PC-9 (cell line): ENCODE measurements around the gene GATAD2A. TPM values are rescaled to one million over a fixed set of nuclear protein-coding genes. Genes with fewer than 3 reads are reported as not detected.

Source experiments
- BruUV-seq: library from RNA; stranded (reverse); fragments of 400-500 nt; replicated peaks from 2 replicates; lab custom pipeline; 2021; lab: Mats Ljungman, UMichigan
- CTCF ChIA-PET: fragments of 300-600 bp; sonication (Branson Sonifier 250); formaldehyde crosslinking; loops from one replicate; lab custom pipeline; 2022; ENCODE audit warnings: antibody characterized with exemption; lab: Charles Lee
- POLR2A ChIA-PET: fragments of 300-600 bp; sonication (Branson Sonifier 250); formaldehyde crosslinking; loops from one replicate; lab custom pipeline; 2022; ENCODE audit warnings: antibody characterized with exemption; ENCODE audit not compliant: unreplicated experiment; lab: Charles Lee
- DNase-seq, 2 experiments: peaks; one replicate each; pipeline versions ENCODE4 v3.0.0 to v3.0.0-alpha.2; 2015 to 2022; ENCODE audit warnings: mixed read lengths in 1 of 2
- H2AFZ ChIP-seq: fragments of 200-600 bp; sonication (generic); 2 replicates; pipeline ENCODE4 v1.8.1; 2017; ENCODE audit warnings: antibody characterized with exemption
- H3F3A ChIP-seq: fragments of 200-600 bp; sonication (generic); 2 replicates; pipeline ENCODE4 v1.8.1; 2017; ENCODE audit warnings: antibody characterized with exemption, mild to moderate bottlenecking, low read depth; ENCODE audit not compliant: insufficient read depth
- H3K27ac ChIP-seq: fragments of 200-600 bp; sonication (generic); 2 replicates; pipeline ENCODE4 v1.6.1; 2016; ENCODE audit warnings: mixed run types
- H3K27me3 ChIP-seq: fragments of 200-600 bp; sonication (generic); 2 replicates; pipeline ENCODE4 v1.6.1; 2016; ENCODE audit warnings: low read depth, mixed run types; ENCODE audit not compliant: insufficient read depth
- H3K36me3 ChIP-seq: fragments of 200-600 bp; sonication (generic); 2 replicates; pipeline ENCODE4 v1.6.1; 2016; ENCODE audit warnings: low read depth, mixed run types
- H3K4me1 ChIP-seq: fragments of 200-600 bp; sonication (generic); replicated peaks from 2 replicates; pipeline ENCODE4 v1.6.1; 2016; ENCODE audit warnings: mixed run types; ENCODE audit not compliant: insufficient read depth
- H3K4me2 ChIP-seq: fragments of 200-600 bp; sonication (generic); 2 replicates; pipeline ENCODE4 v1.6.1; 2017; ENCODE audit warnings: mixed run types
- H3K4me3 ChIP-seq: fragments of 200-600 bp; sonication (generic); 2 replicates; pipeline ENCODE4 v1.6.1; 2016; ENCODE audit warnings: mixed run types
- H3K79me2 ChIP-seq: fragments of 200-600 bp; sonication (generic); 2 replicates; pipeline ENCODE4 v1.6.1; 2017; ENCODE audit warnings: low read depth, mixed run types
- H3K9me2 ChIP-seq: fragments of 200-600 bp; sonication (generic); 2 replicates; pipeline ENCODE4 v1.8.1; 2017; ENCODE audit warnings: mild to moderate bottlenecking; ENCODE audit not compliant: insufficient read depth
- H3K9me3 ChIP-seq: fragments of 200-600 bp; sonication (generic); 2 replicates; pipeline ENCODE4 v1.8.1; 2016; ENCODE audit warnings: low read depth; ENCODE audit not compliant: insufficient read depth
- H4K20me1 ChIP-seq: fragments of 200-600 bp; sonication (generic); 2 replicates; pipeline ENCODE4 v1.8.1; 2017; ENCODE audit not compliant: insufficient read depth
- EZH2 ChIP-seq: fragments of 200-600 bp; sonication (generic); IDR thresholded peaks from 2 replicates; pipeline ENCODE4 v1.8.0; 2017; ENCODE audit warnings: antibody characterized with exemption, low read depth
- intact Hi-C: fragments of 100-400 bp; cut with micrococcal nuclease; formaldehyde crosslinking; loops from one replicate; pipeline ENCODE4 v1.10.0; 2022; ENCODE audit not compliant: unreplicated experiment
- total RNA-seq: library from RNA; stranded (reverse); gene quantifications from 2 replicates; pipeline ENCODE4 v1.2.3, GENCODE V29; 2021
- TF ChIP-seq, protein P1 (sequence below): fragments of 200-600 bp; sonication (generic); conservative IDR thresholded peaks from 2 replicates; pipeline ENCODE4 v1.6.1; 2017; ENCODE audit warnings: mixed run types, antibody characterized with exemption, mild to moderate bottlenecking, moderate library complexity

GATAD2A gene
- total RNA-seq, 1 experiment from 2014 or later: 129 TPM

GRCh38 chr19:19528721-19529490 is 123.4 kb downstream of the GATAD2A start, which contains the start of gene YJEFN3:
Gene YJEFN3, plus strand, starts transcription at chr19:19528911. Its CDS starts 22 bp downstream, at chr19:19528933.
- no peak for DNase-seq
- Histone ChIP-seq H3F3A (peaks cover 32% of the 10 kb centered on the region), H3K27me3 (no peaks in the 10 kb centered on the region), H3K4me1 (no peaks in the 10 kb centered on the region), H4K20me1 (peaks cover 27% of the 10 kb centered on the region), H3K79me2 (no peaks in the 10 kb centered on the region), H3K9me3 (no peaks in the 10 kb centered on the region), H3K9me2 (no peaks in the 10 kb centered on the region), H3K27ac (no peak within 1 kb of the TSS), H3K4me2 (no peak within 1 kb of the TSS), H2AFZ (no peak within 1 kb of the TSS), H3K36me3 (peaks cover 5% of the 10 kb centered on the region; the same call in 1 of the 2 replicates), H3K4me3 (no peak within 1 kb of the TSS)
- ChIA-PET CTCF (interaction anchor here (0.5 to 0.6 kb wide), 3 partner anchors 24 to 467 kb away, joined by 3 to 5 read pairs (median 3); no protein-coding TSS in a partner anchor), POLR2A (interaction anchor here (0.7 kb wide), 1 partner anchor 119 kb away, joined by 5 read pairs; no protein-coding TSS in a partner anchor)
- no TSS peak for BruUV-seq
- intact Hi-C loops: no loop called here
- no peak for TF ChIP-seq EZH2
- TF ChIP-seq, protein P1, sequence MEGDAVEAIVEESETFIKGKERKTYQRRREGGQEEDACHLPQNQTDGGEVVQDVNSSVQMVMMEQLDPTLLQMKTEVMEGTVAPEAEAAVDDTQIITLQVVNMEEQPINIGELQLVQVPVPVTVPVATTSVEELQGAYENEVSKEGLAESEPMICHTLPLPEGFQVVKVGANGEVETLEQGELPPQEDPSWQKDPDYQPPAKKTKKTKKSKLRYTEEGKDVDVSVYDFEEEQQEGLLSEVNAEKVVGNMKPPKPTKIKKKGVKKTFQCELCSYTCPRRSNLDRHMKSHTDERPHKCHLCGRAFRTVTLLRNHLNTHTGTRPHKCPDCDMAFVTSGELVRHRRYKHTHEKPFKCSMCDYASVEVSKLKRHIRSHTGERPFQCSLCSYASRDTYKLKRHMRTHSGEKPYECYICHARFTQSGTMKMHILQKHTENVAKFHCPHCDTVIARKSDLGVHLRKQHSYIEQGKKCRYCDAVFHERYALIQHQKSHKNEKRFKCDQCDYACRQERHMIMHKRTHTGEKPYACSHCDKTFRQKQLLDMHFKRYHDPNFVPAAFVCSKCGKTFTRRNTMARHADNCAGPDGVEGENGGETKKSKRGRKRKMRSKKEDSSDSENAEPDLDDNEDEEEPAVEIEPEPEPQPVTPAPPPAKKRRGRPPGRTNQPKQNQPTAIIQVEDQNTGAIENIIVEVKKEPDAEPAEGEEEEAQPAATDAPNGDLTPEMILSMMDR: no peak

DNA sequence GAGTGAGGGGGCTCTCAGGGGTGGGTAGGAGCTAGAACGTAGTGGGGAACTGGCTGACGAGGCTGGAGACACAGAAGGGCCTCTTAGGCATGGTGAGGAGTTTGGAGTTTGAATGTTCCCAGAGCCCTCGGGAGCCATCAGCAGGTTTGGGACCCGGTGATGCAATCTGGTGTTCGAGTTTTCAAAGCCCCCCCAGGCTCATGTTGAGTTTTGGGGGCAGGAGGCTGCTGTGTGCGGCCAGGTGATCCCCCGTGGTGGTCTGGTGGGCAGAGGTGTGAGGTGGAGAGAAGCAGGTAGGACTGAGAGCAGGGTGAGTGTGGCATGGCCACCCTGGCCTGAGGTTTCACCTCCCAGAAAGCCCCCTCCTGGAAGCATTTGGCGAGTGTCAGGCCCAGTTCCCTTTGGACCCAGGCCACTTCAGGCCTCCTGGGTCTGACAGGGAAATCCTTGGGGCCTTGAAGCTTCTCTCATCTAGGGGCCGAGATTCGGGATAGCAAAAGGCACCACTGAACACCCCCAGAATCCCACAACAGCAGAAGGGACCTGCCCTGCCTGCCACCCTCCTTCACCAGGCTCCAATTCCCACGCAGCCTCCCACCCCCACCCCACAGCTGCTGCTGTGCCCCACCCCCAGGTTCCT is 124.4 kb downstream of the GATAD2A start:
- intact Hi-C loops: loop anchor here (5.0 to 10.0 kb wide), 2 partner anchors 245 to 747 kb away; no protein-coding TSS in a partner anchor
- Histone ChIP-seq H3K4me2 (no peak overlapping the region), H3K27me3 (no peaks in the 10 kb centered on the region), H2AFZ (no peak overlapping the region), H3K27ac (no peak overlapping the region), H3K4me3 (no peak overlapping the region), H4K20me1 (peaks cover 17% of the 10 kb centered on the region), H3K4me1 (no peaks in the 10 kb centered on the region), H3F3A (peaks cover 38% of the 10 kb centered on the region), H3K36me3 (peaks cover 5% of the 10 kb centered on the region; the same call in 1 of the 2 replicates), H3K79me2 (no peaks in the 10 kb centered on the region), H3K9me3 (no peaks in the 10 kb centered on the region), H3K9me2 (no peaks in the 10 kb centered on the region)
- no peak for DNase-seq
- no TSS peak for BruUV-seq
- ChIA-PET CTCF (no interaction called here), POLR2A (no interaction called here)
- TF ChIP-seq, protein P1: no peak
- TF ChIP-seq EZH2: no peak

GRCh38 chr19:19530423-19530804 is 124.9 kb downstream of the GATAD2A start:
- Histone ChIP-seq H3K4me2 (no peak overlapping the region), H3K4me3 (no peak overlapping the region), H3K4me1 (no peaks in the 10 kb centered on the region), H3K9me3 (no peaks in the 10 kb centered on the region), H3K36me3 (peaks cover 5% of the 10 kb centered on the region; the same call in 1 of the 2 replicates), H2AFZ (no peak overlapping the region), H3K9me2 (no peaks in the 10 kb centered on the region), H4K20me1 (peaks cover 12% of the 10 kb centered on the region; the same call in 1 of the 2 replicates), H3K79me2 (no peaks in the 10 kb centered on the region), H3K27me3 (no peaks in the 10 kb centered on the region), H3F3A (peaks cover 38% of the 10 kb centered on the region), H3K27ac (no peak overlapping the region)
- POLR2A ChIA-PET: no interaction called here
- intact Hi-C loops: loop anchor here (5.0 to 10.0 kb wide), 2 partner anchors 244 to 747 kb away; no protein-coding TSS in a partner anchor
- BruUV-seq: no TSS peak
- DNase-seq: no peak
- CTCF ChIA-PET: no interaction called here
- no peak for TF ChIP-seq EZH2
- TF ChIP-seq, protein P1: no peak
